Esophagus squamous epithelium (tissue), 4 donors: ENCODE measurements around the gene CIDEC.

ENCODE experiments used
- CTCF ChIP-seq, 6 experiments: fragments of 450-650 bp in 4 of 6; fragments of 200-600 bp in 2 of 6; sonication (generic) in 2 of 6; IDR thresholded peaks; one replicate each; pipeline ENCODE4 v1.5.1; 2016 to 2019; ENCODE audit warnings: antibody characterized with exemption in 6 of 6, mild to moderate bottlenecking in 4 of 6, moderate library complexity in 4 of 6
- POLR2A ChIP-seq, 4 donors: fragments of 450-650 bp; IDR thresholded peaks; one replicate each; pipeline ENCODE4 v1.6.1; 2017; ENCODE audit warnings: antibody characterized with exemption in 4 of 4, mild to moderate bottlenecking in 4 of 4, moderate library complexity in 3 of 4

DNA sequence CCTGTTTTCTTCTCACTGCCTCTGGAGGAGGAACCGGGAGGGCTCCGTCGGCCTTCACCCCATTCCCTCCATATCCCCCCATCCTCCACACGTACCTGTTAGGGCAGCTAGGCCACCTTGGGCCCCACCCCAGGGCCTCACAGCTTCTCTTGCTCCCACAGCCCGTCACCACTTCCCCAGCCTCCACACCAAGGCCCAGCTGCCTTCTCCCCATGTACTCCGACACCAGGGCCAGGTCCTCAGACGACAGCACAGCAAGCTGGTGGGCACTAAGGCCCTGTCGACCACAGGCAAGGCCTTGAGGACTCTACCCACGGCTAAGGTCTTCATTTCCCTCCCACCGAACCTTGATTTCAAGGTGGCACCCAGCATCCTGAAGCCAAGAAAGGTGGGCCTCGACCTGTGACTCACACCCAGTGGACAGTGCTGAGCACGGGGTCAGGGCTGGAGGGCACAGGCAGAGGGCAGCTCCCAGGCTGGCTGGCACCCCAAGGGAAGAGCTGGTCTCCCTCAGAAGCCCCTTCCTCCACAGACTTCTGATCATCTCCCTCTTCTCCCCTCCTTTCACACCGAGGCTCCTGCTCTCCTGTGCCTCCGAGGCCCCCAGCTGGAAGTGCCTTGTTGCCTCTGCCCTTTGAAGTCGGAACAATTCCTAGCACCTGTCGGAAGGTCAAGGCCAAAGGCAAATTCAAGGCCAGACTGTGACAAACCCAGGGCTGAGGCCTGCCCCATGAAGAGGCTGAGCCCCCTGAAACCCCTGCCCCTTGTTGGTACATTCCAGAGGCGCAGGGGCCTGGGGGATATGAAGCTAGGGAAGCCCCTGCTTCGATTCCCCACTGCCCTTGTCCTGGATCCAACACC is 45.3 kb downstream of the CIDEC start:
- TF ChIP-seq CTCF (IDR thresholded peaks at IDR 0.05), result no peak
- TF ChIP-seq POLR2A (IDR thresholded peaks at IDR 0.05), result no peak
